HL-60 (cell line): ENCODE measurements around the gene CEND1.

ENCODE experiments used
- DNase-seq, 2 experiments: peaks; one replicate each; pipeline ENCODE4 v3.0.0-alpha.2; 2010 to 2020; ENCODE audit warnings: low read depth in 1 of 2, low spot score in 1 of 2
- H3K27ac ChIP-seq: fragments of 250-450 bp; sonication (Bioruptor Pico); replicated peaks from 2 replicates; pipeline ENCODE4 v1.5.1; 2020; ENCODE audit warnings: mild to moderate bottlenecking, moderate library complexity
- H3K27me3 ChIP-seq: fragments of 250-450 bp; sonication (Bioruptor Pico); 2 replicates; pipeline ENCODE4 v1.5.1; 2021; ENCODE audit warnings: mild to moderate bottlenecking, moderate library complexity; ENCODE audit not compliant: insufficient read depth, poor library complexity, severe bottlenecking
- H3K4me3 ChIP-seq: replicated peaks from 2 replicates; pipeline ENCODE4 v1.5.1; 2011; ENCODE audit warnings: mild to moderate bottlenecking, control low read depth, low read length; ENCODE audit not compliant: insufficient read depth
- GABPA ChIP-seq: IDR thresholded peaks from 2 replicates; pipeline ENCODE4 v1.6.1; 2012; ENCODE audit warnings: low read depth
- POLR2AphosphoS5 ChIP-seq: IDR thresholded peaks from 2 replicates; pipeline ENCODE4 v1.6.1; 2012; ENCODE audit warnings: low read depth
- REST ChIP-seq: IDR thresholded peaks from 2 replicates; pipeline ENCODE4 v1.6.1; 2012; ENCODE audit warnings: low read depth; ENCODE audit not compliant: insufficient replicate concordance
- SPI1 ChIP-seq: IDR thresholded peaks from 2 replicates; pipeline ENCODE4 v1.6.1; 2012; ENCODE audit warnings: low read depth, mild to moderate bottlenecking, borderline replicate concordance
- TF ChIP-seq, protein P1 (sequence below): IDR thresholded peaks from one replicate; pipeline ENCODE4 v1.5.1; 2011; ENCODE audit warnings: low read length, control low read depth, inconsistent platforms; ENCODE audit not compliant: insufficient read depth

The CEND1 gene

GRCh38 chr11:760236-760635 is 29.7 kb downstream of the CEND1 start:
- Histone ChIP-seq H3K27me3 (no peaks in the 10 kb centered on the region), H3K4me3 (no peak overlapping the region), H3K27ac (no peak overlapping the region)
- TF ChIP-seq, protein P1, sequence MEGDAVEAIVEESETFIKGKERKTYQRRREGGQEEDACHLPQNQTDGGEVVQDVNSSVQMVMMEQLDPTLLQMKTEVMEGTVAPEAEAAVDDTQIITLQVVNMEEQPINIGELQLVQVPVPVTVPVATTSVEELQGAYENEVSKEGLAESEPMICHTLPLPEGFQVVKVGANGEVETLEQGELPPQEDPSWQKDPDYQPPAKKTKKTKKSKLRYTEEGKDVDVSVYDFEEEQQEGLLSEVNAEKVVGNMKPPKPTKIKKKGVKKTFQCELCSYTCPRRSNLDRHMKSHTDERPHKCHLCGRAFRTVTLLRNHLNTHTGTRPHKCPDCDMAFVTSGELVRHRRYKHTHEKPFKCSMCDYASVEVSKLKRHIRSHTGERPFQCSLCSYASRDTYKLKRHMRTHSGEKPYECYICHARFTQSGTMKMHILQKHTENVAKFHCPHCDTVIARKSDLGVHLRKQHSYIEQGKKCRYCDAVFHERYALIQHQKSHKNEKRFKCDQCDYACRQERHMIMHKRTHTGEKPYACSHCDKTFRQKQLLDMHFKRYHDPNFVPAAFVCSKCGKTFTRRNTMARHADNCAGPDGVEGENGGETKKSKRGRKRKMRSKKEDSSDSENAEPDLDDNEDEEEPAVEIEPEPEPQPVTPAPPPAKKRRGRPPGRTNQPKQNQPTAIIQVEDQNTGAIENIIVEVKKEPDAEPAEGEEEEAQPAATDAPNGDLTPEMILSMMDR: no peak
- no peak for TF ChIP-seq REST
- TF ChIP-seq SPI1: no peak
- no peak for TF ChIP-seq POLR2AphosphoS5
- no peak for TF ChIP-seq GABPA
- DNase-seq: no peak

DNA sequence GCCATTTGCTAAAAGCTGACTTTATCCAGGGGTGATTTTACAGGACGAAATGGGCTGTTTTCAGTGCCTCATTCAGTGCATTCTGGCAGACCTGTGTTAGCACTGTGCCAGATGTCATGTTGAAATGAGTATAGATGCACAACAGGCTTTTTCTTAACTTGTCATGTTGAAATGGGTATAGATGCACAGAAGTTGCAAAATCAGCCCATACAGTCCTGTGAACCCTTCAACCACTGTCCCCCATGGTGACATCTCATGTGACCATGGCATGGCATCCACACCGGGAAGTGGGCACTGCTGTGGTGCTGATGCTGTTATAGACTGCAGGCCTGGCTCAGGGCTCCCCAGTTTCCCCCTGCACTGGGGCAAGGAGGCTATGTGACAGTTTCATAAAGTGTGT is 40.2 kb downstream of the CEND1 start:
- Histone ChIP-seq H3K27me3 (no peaks in the 10 kb centered on the region), H3K4me3 (peak overlapping the region; percentile 91), H3K27ac (peak overlapping the region; percentile 92)
- peak; percentile 87 to 89 for DNase-seq
- no peak for TF ChIP-seq SPI1
- no peak for TF ChIP-seq GABPA
- peak; percentile 31; the same call in 1 of the 2 replicates for TF ChIP-seq POLR2AphosphoS5
- TF ChIP-seq, protein P1: no peak

DNA sequence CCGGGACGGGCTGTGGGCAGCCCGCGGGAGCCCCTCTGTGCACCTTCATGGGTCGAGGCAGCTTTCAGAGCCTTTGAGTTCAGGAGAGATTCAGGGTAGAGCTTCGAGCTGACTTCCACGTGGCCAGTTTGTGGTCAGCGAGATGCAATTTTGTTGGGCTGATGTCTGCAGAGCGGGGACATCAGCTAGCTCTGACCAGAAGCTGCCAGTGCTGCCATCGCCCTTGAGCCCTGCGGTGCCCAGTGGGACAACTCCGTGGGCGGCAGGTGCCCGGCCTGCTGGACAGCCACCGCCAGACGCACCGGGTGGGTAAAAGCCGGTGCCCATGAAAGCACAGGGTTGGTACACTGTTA is 41.9 kb downstream of the CEND1 start:
- peak; percentile 48 to 51 for DNase-seq
- H3K4me3 ChIP-seq: peak overlapping the region; percentile 91
- H3K27ac ChIP-seq: peak overlapping the region; percentile 92
- TF ChIP-seq REST: peak; percentile 58
- TF ChIP-seq SPI1: no peak
- H3K27me3 ChIP-seq: no peaks in the 10 kb centered on the region

DNA sequence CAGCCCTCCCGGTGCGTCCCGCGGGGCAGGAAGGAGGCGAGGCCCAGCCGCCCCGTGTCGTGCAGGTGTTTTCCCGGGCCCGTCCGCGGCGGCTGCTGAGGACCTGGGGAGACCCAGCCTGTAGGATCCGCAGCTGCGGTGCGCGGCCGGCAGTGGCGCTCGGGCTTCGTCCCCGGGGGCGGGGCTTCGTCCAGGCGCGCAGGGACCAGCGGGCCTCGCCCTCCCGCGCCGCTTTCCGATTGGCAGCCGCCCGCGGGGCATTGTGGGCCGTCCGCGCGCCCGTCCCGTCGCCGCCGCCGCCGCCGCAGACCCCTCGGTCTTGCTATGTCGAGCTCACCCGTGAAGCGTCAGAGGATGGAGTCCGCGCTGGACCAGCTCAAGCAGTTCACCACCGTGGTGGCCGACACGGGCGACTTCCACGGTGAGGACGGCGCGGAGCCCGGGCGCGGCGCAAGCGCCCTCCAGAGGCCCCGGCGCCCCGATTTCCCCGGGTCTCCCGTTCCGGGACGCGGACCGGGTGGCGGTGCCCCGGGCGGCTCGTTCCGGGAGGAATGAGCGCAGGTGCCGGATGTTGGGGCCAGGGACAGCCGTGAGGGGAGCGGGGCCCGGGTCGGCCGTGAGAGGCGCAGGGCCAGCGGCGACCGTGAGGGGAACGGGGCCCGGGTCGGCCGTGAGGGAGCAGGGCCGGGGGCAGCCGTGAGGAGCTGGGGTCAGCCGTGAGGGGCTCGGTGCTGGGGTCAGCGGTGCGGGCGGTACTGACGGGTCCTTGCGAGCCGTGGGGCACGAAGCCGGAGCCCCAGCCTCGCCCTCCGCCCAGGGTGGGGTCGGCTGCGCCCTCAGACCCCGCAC is 42.5 kb downstream of the CEND1 start, which contains the start of gene TALDO1:
Gene TALDO1 (plus strand): TSS at position 307 of the 849 bp plus-strand sequence. CDS start 18 bp downstream, at position 325.
- peak within 1 kb of the TSS; percentile 91 for H3K4me3 ChIP-seq
- no peaks in the 10 kb centered on the region for H3K27me3 ChIP-seq
- TF ChIP-seq, protein P1: no peak
- TF ChIP-seq POLR2AphosphoS5: no peak; the same call in none of the 2 replicates
- no peak for TF ChIP-seq GABPA
- TF ChIP-seq REST: no peak
- TF ChIP-seq SPI1: no peak
- peak within 1 kb of the TSS; percentile 92 for H3K27ac ChIP-seq
- DNase-seq: peak; percentile 77 to 91
